Measurements from ENCODE around the gene ZNF423.

DNA sequence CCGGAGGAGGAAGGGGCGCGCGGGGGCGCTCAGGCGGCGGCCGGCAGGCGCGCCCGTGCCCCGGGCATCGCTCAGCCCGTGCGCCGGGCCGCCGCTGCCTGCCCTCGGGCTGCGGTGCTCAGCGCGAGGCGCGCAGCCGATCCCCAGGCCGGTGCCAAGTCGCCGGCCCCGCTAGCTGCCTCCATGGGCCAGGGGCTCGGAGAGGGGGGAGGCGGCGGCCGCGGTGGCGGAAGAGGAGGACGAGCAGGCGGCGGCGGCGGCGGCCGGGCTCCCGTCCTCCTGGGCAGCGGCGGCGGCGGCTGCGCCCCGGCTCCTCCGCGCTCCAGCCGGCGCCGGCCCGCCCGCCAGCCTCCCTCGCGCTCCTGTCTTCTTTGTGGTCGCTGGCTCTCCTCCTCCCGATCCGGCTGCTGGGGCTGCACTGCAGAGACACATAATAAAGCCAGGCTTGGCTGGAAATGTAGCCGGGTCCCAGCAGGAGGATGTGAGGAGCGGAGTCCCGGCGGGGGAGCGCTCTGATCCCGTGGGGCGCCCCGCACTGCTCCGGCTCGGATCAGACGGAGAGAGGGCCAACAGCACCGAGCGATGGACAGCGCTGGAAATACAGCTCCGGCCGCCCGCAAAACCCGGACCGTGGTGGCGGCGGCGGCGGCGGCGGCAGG is 889 bp upstream of the ZNF423 start:
- TF ChIP-seq, protein P1, sequence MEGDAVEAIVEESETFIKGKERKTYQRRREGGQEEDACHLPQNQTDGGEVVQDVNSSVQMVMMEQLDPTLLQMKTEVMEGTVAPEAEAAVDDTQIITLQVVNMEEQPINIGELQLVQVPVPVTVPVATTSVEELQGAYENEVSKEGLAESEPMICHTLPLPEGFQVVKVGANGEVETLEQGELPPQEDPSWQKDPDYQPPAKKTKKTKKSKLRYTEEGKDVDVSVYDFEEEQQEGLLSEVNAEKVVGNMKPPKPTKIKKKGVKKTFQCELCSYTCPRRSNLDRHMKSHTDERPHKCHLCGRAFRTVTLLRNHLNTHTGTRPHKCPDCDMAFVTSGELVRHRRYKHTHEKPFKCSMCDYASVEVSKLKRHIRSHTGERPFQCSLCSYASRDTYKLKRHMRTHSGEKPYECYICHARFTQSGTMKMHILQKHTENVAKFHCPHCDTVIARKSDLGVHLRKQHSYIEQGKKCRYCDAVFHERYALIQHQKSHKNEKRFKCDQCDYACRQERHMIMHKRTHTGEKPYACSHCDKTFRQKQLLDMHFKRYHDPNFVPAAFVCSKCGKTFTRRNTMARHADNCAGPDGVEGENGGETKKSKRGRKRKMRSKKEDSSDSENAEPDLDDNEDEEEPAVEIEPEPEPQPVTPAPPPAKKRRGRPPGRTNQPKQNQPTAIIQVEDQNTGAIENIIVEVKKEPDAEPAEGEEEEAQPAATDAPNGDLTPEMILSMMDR (IDR thresholded peaks at IDR 0.05; ENCODE audit: low read length), result no peak
- TF ChIP-seq EZH2 (IDR thresholded peaks at IDR 0.05; ENCODE audit: borderline replicate concordance, low read length), result no peak
